GM23338 (cell line): ENCODE results near the gene ITGA7.

Experiments used
- CREB1 ChIP-seq: fragments of 250-450 bp; sonication (Bioruptor Pico); IDR thresholded peaks from 2 replicates; pipeline ENCODE4 v1.5.0; 2020; ENCODE audit warnings: low read depth, mild to moderate bottlenecking, moderate library complexity
- EZH2 ChIP-seq: fragments of 200-600 bp; sonication (generic); IDR thresholded peaks from one replicate; pipeline ENCODE4 v1.8.0; 2017; ENCODE audit warnings: antibody characterized with exemption, mild to moderate bottlenecking, low read depth; ENCODE audit not compliant: unreplicated experiment
- EZH2phosphoT487 ChIP-seq: fragments of 200-600 bp; sonication (generic); IDR thresholded peaks from one replicate; pipeline ENCODE4 v1.8.1; 2018; ENCODE audit warnings: antibody characterized with exemption; ENCODE audit not compliant: unreplicated experiment
- NANOG ChIP-seq: IDR thresholded peaks from 2 replicates; pipeline ENCODE4 v1.6.1; 2016; ENCODE audit warnings: antibody characterized with exemption, borderline replicate concordance
- POLR2AphosphoS5 ChIP-seq: IDR thresholded peaks from 2 replicates; pipeline ENCODE4 v1.6.1; 2016; ENCODE audit warnings: antibody characterized with exemption, low read depth
- ZNF114 ChIP-seq: fragments of 250-450 bp; sonication (Bioruptor Pico); IDR thresholded peaks from 2 replicates; pipeline ENCODE4 v1.5.0; 2020; ENCODE audit warnings: mild to moderate bottlenecking, moderate library complexity
- ZNF331 ChIP-seq: fragments of 250-450 bp; sonication (Bioruptor Pico); IDR thresholded peaks from 2 replicates; pipeline ENCODE4 v1.5.0; 2020; ENCODE audit warnings: low read depth, mild to moderate bottlenecking, moderate library complexity
- TF ChIP-seq, protein P1 (sequence below), 2 experiments: fragments of 200-600 bp in 1 of 2; sonication (generic) in 1 of 2; conservative IDR thresholded peaks; 2 replicates each; pipeline versions ENCODE4 v1.5.1 to v1.6.1; 2016 to 2017; ENCODE audit warnings: antibody characterized with exemption in 2 of 2, low read depth in 2 of 2, mild to moderate bottlenecking in 2 of 2, moderate library complexity in 1 of 2
- TF ChIP-seq, protein P2 (sequence below): IDR thresholded peaks from 2 replicates; pipeline ENCODE4 v1.6.1; 2016; ENCODE audit warnings: antibody characterized with exemption
- TF ChIP-seq, protein P3 (sequence below): IDR thresholded peaks from one replicate; pipeline ENCODE4 v1.6.1; 2018; ENCODE audit warnings: antibody characterized with exemption; ENCODE audit not compliant: unreplicated experiment
- TF ChIP-seq, protein P4 (sequence below): fragments of 250-450 bp; sonication (Bioruptor Pico); IDR thresholded peaks from 2 replicates; pipeline ENCODE4 v1.5.0; 2020; ENCODE audit warnings: mild to moderate bottlenecking, moderate library complexity

DNA sequence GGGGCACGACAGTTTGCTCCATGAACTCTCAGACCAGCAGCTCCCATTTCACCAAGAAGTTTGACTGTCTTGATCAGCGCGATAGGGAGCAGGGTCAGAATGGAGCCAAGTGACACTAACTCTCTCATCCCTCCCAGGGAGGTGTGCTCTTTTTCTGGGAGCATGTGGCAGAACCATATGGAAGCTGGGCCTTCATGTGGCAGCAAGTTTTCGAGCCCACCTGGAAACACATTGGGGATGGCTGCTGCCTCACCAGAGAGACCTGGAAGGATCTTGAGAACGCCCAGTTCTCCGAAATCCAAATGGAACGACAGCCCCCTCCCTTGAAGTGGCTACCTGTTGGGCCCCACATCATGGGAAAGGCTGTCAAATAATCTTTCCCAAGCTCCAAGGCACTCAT, 24.0 kb downstream of the ITGA7 start:
- TF ChIP-seq, protein P1, sequence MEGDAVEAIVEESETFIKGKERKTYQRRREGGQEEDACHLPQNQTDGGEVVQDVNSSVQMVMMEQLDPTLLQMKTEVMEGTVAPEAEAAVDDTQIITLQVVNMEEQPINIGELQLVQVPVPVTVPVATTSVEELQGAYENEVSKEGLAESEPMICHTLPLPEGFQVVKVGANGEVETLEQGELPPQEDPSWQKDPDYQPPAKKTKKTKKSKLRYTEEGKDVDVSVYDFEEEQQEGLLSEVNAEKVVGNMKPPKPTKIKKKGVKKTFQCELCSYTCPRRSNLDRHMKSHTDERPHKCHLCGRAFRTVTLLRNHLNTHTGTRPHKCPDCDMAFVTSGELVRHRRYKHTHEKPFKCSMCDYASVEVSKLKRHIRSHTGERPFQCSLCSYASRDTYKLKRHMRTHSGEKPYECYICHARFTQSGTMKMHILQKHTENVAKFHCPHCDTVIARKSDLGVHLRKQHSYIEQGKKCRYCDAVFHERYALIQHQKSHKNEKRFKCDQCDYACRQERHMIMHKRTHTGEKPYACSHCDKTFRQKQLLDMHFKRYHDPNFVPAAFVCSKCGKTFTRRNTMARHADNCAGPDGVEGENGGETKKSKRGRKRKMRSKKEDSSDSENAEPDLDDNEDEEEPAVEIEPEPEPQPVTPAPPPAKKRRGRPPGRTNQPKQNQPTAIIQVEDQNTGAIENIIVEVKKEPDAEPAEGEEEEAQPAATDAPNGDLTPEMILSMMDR (conservative IDR thresholded peaks at IDR 0.05; ENCODE audit: low read depth in 2 of 2), result no peak
- no peak for TF ChIP-seq EZH2
- TF ChIP-seq EZH2phosphoT487, result no peak
- TF ChIP-seq, protein P2, sequence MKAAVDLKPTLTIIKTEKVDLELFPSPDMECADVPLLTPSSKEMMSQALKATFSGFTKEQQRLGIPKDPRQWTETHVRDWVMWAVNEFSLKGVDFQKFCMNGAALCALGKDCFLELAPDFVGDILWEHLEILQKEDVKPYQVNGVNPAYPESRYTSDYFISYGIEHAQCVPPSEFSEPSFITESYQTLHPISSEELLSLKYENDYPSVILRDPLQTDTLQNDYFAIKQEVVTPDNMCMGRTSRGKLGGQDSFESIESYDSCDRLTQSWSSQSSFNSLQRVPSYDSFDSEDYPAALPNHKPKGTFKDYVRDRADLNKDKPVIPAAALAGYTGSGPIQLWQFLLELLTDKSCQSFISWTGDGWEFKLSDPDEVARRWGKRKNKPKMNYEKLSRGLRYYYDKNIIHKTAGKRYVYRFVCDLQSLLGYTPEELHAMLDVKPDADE, result no peak
- TF ChIP-seq, protein P3, sequence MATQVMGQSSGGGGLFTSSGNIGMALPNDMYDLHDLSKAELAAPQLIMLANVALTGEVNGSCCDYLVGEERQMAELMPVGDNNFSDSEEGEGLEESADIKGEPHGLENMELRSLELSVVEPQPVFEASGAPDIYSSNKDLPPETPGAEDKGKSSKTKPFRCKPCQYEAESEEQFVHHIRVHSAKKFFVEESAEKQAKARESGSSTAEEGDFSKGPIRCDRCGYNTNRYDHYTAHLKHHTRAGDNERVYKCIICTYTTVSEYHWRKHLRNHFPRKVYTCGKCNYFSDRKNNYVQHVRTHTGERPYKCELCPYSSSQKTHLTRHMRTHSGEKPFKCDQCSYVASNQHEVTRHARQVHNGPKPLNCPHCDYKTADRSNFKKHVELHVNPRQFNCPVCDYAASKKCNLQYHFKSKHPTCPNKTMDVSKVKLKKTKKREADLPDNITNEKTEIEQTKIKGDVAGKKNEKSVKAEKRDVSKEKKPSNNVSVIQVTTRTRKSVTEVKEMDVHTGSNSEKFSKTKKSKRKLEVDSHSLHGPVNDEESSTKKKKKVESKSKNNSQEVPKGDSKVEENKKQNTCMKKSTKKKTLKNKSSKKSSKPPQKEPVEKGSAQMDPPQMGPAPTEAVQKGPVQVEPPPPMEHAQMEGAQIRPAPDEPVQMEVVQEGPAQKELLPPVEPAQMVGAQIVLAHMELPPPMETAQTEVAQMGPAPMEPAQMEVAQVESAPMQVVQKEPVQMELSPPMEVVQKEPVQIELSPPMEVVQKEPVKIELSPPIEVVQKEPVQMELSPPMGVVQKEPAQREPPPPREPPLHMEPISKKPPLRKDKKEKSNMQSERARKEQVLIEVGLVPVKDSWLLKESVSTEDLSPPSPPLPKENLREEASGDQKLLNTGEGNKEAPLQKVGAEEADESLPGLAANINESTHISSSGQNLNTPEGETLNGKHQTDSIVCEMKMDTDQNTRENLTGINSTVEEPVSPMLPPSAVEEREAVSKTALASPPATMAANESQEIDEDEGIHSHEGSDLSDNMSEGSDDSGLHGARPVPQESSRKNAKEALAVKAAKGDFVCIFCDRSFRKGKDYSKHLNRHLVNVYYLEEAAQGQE, result no peak
- TF ChIP-seq CREB1, result no peak
- no peak for TF ChIP-seq POLR2AphosphoS5
- no peak for TF ChIP-seq ZNF331 (CRISPR knock-in tag)
- TF ChIP-seq ZNF114 (CRISPR knock-in tag), result no peak
- TF ChIP-seq, protein P4, sequence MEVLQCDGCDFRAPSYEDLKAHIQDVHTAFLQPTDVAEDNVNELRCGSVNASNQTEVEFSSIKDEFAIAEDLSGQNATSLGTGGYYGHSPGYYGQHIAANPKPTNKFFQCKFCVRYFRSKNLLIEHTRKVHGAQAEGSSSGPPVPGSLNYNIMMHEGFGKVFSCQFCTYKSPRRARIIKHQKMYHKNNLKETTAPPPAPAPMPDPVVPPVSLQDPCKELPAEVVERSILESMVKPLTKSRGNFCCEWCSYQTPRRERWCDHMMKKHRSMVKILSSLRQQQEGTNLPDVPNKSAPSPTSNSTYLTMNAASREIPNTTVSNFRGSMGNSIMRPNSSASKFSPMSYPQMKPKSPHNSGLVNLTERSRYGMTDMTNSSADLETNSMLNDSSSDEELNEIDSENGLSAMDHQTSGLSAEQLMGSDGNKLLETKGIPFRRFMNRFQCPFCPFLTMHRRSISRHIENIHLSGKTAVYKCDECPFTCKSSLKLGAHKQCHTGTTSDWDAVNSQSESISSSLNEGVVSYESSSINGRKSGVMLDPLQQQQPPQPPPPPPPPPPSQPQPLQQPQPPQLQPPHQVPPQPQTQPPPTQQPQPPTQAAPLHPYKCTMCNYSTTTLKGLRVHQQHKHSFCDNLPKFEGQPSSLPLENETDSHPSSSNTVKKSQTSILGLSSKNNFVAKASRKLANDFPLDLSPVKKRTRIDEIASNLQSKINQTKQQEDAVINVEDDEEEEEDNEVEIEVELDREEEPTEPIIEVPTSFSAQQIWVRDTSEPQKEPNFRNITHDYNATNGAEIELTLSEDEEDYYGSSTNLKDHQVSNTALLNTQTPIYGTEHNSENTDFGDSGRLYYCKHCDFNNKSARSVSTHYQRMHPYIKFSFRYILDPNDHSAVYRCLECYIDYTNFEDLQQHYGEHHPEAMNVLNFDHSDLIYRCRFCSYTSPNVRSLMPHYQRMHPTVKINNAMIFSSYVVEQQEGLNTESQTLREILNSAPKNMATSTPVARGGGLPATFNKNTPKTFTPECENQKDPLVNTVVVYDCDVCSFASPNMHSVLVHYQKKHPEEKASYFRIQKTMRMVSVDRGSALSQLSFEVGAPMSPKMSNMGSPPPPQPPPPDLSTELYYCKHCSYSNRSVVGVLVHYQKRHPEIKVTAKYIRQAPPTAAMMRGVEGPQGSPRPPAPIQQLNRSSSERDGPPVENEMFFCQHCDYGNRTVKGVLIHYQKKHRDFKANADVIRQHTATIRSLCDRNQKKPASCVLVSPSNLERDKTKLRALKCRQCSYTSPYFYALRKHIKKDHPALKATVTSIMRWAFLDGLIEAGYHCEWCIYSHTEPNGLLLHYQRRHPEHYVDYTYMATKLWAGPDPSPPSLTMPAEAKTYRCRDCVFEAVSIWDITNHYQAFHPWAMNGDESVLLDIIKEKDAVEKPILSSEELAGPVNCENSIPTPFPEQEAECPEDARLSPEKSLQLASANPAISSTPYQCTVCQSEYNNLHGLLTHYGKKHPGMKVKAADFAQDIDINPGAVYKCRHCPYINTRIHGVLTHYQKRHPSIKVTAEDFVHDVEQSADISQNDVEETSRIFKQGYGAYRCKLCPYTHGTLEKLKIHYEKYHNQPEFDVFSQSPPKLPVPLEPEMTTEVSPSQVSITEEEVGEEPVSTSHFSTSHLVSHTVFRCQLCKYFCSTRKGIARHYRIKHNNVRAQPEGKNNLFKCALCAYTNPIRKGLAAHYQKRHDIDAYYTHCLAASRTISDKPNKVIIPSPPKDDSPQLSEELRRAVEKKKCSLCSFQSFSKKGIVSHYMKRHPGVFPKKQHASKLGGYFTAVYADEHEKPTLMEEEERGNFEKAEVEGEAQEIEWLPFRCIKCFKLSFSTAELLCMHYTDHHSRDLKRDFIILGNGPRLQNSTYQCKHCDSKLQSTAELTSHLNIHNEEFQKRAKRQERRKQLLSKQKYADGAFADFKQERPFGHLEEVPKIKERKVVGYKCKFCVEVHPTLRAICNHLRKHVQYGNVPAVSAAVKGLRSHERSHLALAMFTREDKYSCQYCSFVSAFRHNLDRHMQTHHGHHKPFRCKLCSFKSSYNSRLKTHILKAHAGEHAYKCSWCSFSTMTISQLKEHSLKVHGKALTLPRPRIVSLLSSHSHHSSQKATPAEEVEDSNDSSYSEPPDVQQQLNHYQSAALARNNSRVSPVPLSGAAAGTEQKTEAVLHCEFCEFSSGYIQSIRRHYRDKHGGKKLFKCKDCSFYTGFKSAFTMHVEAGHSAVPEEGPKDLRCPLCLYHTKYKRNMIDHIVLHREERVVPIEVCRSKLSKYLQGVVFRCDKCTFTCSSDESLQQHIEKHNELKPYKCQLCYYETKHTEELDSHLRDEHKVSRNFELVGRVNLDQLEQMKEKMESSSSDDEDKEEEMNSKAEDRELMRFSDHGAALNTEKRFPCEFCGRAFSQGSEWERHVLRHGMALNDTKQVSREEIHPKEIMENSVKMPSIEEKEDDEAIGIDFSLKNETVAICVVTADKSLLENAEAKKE, result no peak
- no peak for TF ChIP-seq NANOG
